ENCODE measurements around the gene SNCA.

SNCA gene

DNA sequence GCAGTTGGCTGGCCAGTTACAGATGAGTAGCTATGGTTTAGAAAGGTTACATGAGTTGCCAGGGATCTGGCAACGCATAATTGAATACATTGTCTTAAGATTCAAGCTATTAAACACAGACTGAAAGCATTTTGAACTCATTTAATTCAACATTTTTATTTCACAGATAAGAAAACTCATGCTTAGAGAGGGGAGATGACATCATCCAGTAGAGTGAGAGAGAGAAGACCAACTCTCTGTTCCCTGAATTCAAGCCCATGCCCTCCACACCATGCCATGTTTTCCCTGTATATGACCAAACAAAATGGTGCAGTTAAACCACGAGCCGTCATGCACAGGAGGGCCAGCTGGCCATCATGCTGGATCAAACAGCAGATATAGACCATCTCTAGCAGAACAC is 22.6 kb downstream of the SNCA start:
- DNase-seq (ENCODE audit: low read depth in 2 of 2): no peak

DNA sequence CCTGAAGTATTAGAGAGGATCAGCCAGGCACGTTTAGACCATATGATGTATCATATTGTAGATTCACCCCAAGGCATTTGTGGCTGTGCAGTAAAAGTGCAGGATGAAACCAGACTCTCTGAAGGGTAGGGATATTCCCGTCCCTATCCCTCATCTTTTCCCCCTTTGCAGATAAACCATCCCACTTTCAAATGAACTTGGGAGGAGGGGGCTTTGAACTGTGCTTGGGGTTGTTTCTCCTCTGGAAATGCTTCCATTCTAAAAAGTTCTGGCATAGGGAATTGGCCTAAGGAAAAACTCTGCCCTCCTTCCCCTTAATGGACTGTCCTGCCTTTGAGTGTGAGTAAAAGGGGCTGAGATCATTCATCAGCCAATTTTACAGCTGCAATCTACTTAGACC is 23.8 kb downstream of the SNCA start:
- no peak for DNase-seq (ENCODE audit: low read depth in 2 of 2)

DNA sequence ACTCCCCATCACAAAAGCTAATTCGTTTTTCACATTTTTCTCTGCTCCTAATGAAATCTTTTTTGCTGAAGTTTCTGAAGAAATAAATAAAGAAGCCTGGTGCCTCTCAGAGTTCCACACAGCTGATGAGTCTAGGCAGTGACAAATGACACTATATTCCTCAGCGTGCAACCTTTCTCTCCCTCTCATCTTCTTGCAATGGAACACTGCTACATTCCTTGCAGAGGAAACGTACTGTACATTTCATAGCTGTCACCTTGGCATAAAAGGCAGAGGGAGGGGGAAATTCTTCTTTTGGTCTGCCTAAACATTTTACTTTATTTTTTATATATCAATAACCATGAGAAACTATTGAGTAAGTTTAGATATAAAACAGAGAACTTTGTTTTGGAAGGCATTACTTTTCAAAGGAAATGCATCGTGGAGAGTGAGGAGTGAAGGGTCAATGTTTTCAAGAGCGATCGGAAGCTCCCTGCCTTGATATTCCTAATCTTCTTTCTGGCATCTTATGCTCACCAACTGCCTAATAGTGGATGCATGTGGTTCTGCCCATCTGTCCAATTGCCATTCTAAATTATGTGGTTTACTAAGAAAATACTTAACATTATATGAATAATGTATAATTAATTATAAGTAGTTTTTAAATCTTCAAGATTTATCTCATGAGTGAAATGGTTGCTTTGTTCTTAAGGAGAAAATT is 29.4 kb downstream of the SNCA start:
- DNase-seq (ENCODE audit: low read depth in 2 of 2): no peak

DNA sequence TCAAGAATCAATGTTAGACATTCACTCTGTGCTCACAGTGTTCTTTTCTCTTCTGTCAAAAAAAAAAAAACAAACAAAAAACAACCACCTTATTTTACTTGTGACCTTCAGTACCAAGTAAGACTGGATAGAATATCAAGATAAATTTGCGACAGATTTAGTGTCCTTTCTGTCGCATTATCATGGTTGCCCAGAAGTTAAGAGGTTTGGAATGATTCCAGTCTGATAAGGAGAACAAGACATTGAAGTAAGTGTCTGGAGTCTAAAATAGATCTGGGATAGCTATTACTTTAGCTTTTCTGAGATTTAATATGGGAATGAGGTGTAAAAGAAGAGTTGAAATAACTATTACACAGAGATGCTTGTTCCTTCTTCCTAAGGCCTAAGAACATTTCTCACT is 31.7 kb downstream of the SNCA start:
- DNase-seq (ENCODE audit: low read depth in 2 of 2): no peak

DNA sequence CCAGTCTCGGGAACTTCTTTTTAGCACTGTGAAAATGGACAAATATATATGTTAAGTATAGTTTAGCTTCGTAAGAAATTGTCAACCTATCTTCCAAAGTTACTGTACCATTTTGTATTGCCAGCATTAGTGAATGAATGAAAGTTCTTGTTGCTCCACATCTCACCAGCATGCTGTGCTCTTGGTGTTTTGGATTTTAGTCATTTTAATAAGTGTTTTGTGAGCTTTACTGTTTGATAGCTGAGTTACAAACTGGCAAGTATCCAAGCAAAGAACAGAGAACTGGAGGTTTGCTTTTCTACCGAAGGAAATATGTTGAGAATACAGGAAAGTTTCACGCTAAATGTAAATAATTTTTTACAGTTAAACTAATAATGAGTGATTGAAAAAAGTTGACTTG is 33.0 kb downstream of the SNCA start:
- DNase-seq (ENCODE audit: low read depth in 2 of 2): no peak

DNA sequence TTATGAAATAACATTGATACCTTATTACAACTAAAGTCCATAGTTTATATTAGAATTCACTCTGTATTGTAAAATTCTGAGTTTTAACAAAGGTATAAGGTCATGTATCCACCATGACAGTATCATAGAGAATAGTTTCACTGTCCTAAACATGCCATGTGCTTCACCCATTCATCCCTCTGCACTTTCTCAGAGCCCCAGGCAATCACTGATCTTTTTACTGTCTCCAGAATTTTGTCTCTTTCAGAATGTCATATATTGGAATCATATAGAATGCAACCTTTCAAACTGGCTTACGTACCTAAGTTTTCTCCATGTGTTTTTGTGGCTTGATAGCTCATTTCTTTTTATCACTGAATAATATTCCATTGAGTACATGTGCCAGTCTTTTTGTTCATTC is 33.9 kb downstream of the SNCA start:
- DNase-seq (ENCODE audit: low read depth in 2 of 2): no peak

DNA sequence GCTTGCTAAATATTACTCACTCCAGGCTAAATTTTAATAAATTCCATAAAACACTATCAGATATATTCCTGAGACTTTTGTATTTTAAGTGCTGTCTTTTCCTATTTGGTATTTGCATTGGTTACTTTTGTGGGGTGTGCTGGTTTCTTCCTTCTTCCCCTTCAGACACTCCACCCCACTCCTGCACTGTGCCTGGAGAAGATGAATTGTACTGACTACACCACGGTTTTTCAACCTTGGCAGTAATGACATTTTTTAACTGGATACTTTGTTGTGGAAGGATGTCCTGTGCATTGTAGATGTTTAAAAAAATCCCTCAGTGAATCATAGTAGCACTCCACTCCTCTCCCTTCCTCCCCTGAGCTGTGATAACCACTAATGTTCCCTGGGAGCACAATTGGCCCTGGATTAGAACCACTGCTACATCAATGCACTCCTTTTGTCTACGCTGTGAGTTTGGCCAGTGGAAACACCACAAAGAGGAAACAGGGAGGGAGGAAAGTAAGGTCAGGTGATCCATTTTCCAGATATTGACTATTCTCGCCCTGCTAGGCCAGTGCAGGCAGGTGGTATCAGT is 36.3 kb downstream of the SNCA start:
- no peak for DNase-seq (ENCODE audit: low read depth in 2 of 2)

DNA sequence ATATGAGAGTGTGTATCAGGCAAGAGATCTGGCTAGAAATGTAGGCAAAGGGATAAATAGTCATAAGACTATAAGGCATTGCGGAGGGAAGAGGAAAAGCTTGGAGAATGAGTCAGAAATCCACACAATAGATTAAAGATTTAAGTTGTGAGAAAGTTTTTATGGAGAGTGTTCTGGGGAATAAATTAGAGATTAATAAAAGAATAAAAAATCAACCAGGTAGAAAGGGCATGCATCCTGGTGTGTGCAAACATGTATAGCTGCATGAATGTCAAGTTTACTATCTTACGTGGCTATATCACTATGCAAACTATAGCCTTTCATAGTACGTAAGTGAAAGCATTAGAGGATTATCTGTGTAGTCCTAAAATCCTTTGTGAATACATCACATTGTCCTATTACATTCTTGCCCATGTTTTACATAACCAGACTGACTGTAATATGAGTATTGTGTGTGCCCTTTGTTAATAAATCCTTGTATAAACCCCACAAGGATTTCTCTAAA is 36.9 kb downstream of the SNCA start:
- no peak for DNase-seq (ENCODE audit: low read depth in 2 of 2)

DNA sequence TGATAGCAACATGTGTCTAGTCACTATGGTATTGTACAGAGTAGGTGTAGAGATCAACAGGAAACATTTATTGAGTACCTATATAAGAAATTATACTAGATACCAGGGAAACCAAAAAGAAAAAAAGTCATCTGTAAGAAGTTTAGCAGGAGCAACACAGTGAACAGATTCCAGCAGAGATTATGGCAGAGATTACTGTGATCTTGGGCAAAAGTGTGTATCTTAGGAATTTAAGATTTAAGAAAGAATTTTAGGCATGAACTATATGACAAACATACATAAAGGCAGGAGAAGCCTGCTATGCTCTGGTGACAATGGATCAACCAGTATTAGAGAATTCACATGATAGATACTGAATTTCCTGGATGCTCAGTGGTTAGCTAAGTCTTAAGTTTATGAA is 37.9 kb downstream of the SNCA start:
- no peak for DNase-seq (ENCODE audit: low read depth in 2 of 2)

DNA sequence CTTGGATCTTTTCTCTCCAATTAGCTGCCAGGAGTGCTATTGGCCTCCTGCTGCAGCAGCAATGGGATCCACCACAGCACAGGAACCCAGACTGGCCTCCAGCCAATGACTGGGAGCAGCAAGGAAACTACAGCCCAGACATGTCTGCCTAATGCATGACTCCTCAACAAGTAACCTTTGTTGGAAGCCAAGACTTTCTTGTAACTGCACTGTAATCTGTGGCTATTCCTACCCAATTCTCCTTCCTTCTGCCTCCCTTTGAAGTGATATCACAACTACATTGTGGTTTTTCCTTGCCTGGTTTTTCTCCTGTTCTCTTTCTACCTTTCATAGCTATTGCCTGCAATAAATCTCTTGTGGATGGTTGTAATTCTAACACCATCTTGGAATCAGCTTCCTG is 39.8 kb downstream of the SNCA start:
- DNase-seq (ENCODE audit: low read depth in 2 of 2): no peak

DNA sequence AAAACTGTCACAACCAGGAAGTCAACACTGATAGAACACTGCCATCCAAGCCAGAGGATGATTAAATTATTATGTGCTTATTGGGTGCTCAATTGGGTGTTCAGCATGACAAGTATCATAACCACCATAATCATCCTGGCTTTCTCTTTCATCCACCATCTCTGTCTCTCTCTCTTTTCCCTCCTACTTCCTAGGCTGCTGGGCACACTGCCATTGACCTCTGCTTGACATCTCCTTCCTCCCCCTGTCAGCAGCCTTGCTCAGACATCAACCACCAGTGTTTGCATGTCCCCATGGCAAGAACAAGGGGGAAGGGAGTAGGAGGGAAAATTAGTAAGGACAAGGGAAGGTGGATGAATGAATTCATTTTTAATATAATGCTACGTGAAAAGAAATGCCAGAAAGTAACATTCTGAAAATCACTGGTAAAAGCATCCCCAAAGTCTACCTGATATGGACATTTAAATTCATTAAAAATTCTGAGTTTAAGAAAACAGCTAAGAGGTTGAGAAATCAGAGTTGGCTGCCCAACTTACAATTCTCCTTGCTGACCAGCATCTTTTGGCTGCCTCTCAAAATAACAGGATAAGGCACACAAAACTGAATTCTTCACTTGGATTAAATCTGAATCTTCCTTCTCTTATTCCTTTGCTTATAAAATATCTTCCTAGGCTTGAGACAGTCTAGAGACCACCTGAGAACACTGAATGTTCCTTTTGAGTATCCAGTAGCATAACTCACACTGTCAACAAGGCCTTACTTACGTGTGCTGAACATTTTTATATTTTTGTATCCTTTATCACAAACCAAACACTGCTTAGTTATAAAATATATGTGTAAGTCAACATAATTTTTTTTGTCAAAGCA is 48.5 kb downstream of the SNCA start:
- DNase-seq (ENCODE audit: low read depth in 2 of 2): no peak

DNA sequence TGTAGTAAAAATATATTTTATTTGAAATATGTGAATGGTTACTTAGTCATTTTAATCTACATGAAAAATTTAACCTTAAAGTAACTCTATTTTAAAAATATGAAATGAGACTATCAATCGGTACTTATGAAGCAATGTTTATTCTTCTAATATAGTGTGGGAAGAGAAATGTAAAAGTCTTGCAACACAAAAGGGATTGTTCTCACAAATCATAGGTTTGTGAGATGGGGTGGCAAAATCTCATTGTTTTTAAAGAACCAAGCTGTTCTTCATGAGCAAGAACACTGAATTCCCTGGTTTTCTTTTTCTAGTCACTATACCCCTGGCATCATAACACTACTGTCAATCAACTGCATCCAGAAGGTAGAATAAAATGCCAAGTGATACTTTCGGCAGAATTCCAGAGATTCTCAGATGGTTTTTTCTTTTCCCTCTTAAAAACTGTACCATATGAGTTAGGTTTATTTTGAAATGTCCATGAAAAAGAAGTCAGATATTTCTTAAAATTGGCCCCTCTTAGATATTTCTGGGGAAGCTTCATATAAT is 52.2 kb downstream of the SNCA start:
- no peak for DNase-seq (ENCODE audit: low read depth in 2 of 2)

DNA sequence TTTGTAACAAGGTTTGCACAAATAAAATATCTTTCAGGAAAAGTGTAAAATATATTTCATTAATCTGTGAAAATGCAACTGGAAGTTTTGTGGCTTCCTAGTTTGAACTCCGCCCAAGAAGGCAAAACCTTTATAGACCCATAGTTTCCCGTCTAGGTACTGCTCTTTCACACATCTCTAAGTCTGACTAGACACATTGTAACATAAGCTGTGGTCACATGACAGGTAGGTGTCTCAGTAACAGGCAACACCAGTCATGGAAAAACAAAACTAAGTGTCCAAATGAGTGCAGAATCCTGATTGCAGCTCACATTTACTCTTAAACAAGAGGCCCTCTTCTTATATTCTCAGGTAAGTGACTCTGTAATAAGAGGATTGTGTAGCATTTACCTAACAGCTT is 55.6 kb downstream of the SNCA start:
- DNase-seq (ENCODE audit: low read depth in 2 of 2): no peak

DNA sequence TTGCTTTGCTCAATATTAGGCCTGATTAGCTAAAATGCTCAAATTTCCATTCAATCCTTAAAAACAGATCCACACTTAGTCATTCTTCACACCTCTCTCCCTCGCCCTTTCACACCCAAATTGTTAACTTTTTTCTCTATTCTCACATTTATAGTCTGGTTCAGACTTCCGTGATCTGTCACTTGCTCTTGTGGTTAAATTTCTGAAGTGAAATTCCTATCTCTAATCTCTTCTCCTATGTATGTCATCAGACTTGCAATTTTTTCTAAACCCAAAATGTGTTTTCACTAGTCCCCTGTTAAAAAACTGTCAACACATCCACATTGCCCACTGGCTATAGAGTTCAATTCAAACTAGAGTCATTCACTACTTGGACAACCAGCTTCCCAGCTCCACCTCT is 63.2 kb downstream of the SNCA start:
- no peak for DNase-seq (ENCODE audit: low read depth in 2 of 2)

DNA sequence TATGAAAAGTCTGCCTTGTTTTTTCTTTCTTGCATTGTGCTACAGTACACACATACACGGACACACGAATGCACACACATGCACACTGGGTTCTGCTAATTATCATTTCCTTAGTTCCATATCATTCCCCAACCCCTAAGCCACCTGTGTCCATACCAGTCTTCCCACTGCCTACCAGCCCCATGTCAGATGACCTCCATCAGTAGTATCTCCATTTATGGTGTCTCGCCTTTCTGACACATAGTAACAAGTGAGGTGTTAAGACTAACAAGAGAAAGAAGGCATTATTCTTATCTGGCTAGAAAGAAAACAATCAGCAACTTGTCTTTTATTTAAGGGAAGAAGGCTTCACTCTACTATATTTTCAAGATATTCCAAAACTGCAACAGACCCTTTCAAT is 67.1 kb downstream of the SNCA start:
- DNase-seq (ENCODE audit: low read depth in 2 of 2): no peak

DNA sequence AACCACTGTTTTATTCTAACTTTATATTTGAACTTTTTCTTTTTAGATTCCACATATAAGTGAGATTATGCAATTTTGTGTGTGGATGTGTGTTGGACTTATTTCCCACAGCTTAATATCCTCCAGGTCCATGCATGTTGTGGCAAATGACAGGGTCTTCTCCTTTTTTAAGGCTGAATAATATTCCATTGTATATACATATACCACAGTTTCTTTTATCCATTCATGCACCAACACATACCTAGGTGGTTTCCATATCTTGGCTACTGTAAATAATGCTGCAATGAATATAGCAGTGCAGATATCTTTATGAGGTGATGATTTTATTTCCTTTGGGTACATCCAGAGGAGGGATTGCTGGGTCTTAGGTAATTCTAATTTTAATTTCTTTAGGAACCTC is 69.0 kb downstream of the SNCA start:
- DNase-seq (ENCODE audit: low read depth in 2 of 2): no peak

DNA sequence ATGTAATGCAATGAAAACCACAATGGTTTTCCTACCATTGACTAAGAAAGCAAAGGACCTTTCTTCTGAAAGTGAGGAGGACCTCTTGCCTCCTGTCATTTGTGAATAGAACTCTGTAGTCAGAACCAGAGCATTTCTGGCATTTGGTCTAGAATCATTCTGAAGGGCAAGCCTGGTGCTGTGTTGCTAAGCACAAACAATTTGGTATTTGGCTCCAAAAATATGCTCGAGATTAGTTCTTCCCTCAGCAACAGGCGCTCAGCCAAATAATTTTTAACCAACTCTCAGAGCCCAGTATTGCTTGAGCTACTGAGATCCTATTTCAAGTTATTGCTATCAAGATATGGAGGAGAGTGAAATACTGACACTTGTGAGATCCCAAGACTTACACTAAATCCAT is 71.0 kb downstream of the SNCA start:
- DNase-seq (ENCODE audit: low read depth in 2 of 2): no peak

DNA sequence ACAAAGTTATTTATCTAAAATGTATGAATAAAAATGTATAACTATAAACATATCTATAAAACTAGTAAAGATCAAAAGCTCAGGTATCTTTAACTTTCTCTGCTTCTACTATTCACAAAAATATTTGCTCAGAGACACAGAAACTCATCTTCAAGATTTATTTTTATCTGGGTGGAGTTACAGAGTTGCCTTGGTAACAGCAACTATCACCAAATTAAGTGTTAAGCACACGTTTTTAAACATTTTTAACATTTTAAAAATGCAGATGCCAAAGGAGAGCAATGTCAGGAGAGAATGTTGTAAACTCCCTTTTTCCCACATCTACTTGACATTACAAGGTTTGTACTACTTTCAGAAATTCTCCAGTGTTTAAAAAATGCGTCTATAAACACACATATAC is 71.4 kb downstream of the SNCA start:
- no peak for DNase-seq (ENCODE audit: low read depth in 2 of 2)

DNA sequence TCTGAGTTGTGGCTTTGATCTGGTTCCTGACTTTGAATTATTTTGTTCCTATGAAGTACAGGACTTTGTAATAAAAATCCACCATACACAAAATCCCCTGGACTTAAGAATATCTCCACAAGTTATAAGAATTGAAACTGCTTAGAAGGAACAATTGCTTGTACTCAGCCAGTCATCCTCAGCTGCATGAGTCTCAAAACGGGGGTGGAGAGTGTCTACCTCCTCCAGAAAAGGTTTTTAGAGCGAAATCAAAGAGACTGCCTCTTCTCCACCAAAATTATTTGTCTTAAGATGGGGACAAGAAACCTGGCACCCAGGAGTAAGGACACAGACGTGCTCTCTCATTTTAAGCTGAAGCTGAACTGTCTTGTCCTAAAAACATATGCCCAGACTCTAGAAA is 74.7 kb downstream of the SNCA start:
- DNase-seq (ENCODE audit: low read depth in 2 of 2): no peak

DNA sequence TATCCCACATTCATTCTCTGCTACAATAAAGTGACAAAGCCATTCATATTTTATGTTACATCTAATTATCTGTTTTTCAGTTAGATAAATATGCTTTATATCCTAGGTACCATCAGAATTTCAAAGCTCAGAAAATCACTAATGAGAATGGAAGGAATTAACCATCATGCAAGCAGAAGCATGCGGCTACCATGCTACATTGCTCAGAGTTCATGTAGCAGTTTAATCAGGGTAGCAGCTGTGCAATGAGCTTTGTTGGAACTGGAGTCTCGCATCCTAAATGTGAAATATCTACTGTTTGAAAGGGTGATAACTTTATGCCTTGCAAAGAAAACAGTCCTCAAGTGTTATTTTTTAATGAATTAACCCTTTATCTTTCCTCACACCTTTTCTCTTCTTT is 77.5 kb downstream of the SNCA start:
- no peak for DNase-seq (ENCODE audit: low read depth in 2 of 2)

DNA sequence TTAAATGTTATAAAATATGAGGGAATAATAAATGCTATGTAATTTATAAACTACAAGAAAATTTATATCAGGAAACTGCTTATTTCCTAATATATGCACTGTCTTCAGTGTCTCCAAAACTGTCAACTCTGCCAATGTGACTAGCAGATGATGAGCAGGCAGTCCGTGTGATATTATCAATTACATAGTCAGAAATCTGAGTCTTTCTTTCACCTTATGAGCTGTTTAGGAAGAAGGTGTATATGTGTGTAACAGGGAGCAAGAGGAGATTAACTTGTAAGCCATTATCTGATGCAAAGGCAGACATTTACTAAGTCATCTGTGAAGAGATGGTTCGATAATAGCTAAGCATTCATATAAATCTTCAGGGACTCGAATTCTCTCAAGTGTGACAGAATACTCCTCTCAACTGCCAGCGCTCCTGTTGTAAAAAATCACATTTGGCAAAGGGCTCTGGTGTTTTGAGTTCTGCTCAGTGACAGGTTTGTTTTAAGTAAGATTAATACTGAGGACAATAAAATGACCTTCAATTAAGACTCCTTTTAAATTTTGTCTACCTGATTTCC is 79.7 kb downstream of the SNCA start:
- no peak for DNase-seq (ENCODE audit: low read depth in 2 of 2)

DNA sequence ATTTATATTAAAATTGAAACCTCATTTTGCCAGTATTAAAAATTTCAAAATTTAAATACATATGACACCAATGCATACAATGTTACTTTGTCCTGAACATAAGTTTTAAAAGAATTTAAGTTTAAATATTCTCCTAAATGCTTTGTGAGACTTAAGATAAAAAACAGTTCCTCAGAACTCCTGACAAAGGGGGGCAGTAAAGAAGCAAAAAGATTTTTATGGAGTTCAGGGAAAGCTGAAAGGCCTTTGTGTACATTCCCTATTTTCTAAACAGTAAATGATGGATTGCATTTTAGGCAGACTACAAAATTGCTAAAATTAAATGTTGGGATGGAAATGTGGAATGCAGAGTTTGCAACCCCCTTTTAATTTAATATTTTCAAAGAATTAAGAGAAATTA is 81.7 kb downstream of the SNCA start:
- no peak for DNase-seq (ENCODE audit: low read depth in 2 of 2)
